ENCODE measurements around the gene BCL2L1. TPM values are rescaled to one million over a fixed set of nuclear protein-coding genes. Genes with fewer than 3 reads are reported as not detected.

Gene BCL2L1
- 174 TPM for total RNA-seq
- long read RNA-seq, transcript BCL2L1-203 (2 exons, 2,578 nt) = minor isoform, 22 of 210 reads
- long read RNA-seq, transcript BCL2L1-201 (3 exons, 2,610 nt) = major isoform, 84 of 210 reads
- long read RNA-seq, partial matches to known transcripts = 1 of 210 reads
- long read RNA-seq, other reads (novel, unspliced or antisense) = 98 of 210 reads

DNA sequence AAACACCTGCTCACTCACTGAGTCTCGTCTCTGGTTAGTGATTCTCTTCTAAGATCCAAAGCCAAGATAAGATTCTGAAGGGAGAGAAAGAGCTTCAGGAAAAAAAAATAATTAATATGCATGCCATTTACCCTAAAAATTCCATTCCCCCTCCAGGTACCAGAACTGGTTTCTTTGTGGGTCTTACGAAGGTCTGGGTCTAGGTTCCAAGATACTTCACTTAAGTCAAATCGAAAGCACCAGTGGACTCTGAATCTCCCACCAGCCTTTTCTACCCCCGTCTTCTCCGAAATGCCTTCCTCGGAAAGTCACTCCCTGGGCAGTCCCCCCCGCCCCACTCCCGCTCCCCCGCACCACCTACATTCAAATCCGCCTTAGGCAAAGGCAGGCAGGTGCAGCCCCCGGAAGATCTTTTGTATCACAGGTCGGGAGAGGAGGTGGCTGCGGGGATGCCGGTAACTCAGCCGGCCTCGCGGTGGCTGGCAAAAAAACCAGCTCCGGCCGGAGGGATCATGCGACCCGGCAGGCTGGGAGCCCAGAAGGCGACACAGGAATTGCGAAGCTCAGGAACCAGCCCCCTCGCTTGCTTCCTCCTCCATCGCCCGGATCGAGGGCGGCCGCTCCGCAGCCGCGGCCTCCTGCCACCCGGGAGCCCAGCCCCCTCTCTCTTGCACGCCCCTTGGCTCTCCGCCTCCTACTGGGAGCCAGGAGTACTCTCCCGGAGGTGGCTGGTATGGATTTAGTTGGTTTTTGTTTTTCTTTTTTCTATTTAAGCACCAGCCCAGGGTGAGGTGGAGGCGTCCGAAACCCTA is at the start of gene BCL2L1:
Gene BCL2L1, minus strand, starts transcription at position 612 of the 812 bp plus-strand sequence. CDS start 650 bp downstream, outside the sequence.
- ATAC-seq = peak; percentile 79
- Histone ChIP-seq H3K27me3 (no peaks in the 10 kb centered on the region), H3K27ac (peak within 1 kb of the TSS; percentile 99), H3K4me1 (peaks cover 29% of the 10 kb centered on the region), H3K4me3 (peak within 1 kb of the TSS; percentile 84), H3K36me3 (peaks cover 21% of the 10 kb centered on the region), H3K9me3 (no peaks in the 10 kb centered on the region)
- DNase-seq = peak; percentile 95
- intact Hi-C loops (cut with DNase I) = no loop called here
- TF ChIP-seq, protein P1, sequence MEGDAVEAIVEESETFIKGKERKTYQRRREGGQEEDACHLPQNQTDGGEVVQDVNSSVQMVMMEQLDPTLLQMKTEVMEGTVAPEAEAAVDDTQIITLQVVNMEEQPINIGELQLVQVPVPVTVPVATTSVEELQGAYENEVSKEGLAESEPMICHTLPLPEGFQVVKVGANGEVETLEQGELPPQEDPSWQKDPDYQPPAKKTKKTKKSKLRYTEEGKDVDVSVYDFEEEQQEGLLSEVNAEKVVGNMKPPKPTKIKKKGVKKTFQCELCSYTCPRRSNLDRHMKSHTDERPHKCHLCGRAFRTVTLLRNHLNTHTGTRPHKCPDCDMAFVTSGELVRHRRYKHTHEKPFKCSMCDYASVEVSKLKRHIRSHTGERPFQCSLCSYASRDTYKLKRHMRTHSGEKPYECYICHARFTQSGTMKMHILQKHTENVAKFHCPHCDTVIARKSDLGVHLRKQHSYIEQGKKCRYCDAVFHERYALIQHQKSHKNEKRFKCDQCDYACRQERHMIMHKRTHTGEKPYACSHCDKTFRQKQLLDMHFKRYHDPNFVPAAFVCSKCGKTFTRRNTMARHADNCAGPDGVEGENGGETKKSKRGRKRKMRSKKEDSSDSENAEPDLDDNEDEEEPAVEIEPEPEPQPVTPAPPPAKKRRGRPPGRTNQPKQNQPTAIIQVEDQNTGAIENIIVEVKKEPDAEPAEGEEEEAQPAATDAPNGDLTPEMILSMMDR (IDR thresholded peaks at IDR 0.05) = peak; percentile 74

DNA sequence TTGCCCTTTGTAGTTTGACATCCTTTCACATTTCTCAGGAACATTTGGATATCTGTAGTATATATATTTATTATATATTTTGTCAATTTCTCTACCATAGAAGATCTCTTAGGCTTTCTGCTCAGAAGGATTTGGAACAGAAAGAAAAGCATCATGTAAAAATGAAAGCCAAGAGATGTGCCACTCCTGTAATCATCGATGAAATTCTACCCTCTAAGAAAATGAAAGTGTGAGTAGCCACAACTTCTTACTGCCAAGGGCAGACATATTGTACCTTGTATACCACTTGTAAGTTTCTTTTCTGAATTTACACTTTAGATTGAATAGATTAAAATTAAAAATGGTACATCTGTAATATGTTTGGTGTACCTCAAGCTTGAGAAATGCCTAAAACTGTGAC is 47.6 kb upstream of the BCL2L1 start:
- intact Hi-C loops (cut with DNase I) = no loop called here
- Histone ChIP-seq H3K9me3 (no peaks in the 10 kb centered on the region), H3K36me3 (no peaks in the 10 kb centered on the region), H3K27me3 (no peaks in the 10 kb centered on the region), H3K4me1 (no peaks in the 10 kb centered on the region), H3K27ac (no peak overlapping the region), H3K4me3 (no peak overlapping the region)
- TF ChIP-seq, protein P1 (IDR thresholded peaks at IDR 0.05) = no peak
- no peak for ATAC-seq
- DNase-seq = no peak

DNA sequence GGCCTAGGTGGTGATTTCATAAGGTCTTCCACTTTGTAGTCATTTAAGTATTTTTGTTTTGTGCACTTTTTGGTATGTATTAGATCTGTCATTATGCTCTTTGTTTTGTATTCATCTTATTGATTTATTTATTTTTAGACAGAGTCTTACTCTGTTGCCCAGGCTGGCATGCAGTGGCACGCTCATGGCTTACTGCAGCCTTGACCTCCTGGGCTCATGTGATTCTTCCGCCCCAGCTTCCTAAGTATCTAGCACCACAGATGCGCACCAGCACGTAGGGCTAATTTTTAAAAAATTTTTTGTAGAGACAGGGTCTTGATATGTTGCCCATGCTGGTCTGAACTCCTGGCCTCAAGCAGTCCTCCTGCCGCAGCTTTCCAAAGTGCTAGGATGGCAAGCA is 47.0 kb upstream of the BCL2L1 start:
- Histone ChIP-seq H3K4me3 (no peak overlapping the region), H3K27ac (no peak overlapping the region), H3K9me3 (no peaks in the 10 kb centered on the region), H3K27me3 (no peaks in the 10 kb centered on the region), H3K4me1 (no peaks in the 10 kb centered on the region), H3K36me3 (no peaks in the 10 kb centered on the region)
- DNase-seq (no peak), ATAC-seq (no peak)
- TF ChIP-seq, protein P1 (IDR thresholded peaks at IDR 0.05) = no peak
- intact Hi-C loops (cut with DNase I) = no loop called here

DNA sequence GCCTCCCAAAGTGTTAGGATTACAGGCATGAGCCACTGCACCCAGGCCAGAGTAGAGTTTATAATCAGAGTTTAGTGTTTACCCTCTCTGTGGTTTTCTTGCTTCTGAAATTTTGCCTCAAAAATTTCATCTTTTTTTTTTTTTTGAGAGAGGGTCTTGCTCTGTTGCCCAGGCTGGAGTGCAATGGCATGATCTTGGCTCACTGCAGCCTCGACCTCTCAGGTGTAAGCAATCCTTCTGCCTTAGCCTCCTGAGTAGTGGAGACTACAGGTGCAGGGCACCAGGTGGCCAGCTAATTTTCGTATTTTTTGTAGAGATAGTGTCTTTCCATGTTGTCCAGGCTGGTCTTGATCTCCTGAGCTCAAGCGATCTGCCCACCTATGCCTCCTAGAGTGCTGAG is 45.1 kb upstream of the BCL2L1 start:
- TF ChIP-seq, protein P1 (IDR thresholded peaks at IDR 0.05) = no peak
- no peaks in the 10 kb centered on the region for H3K27me3 ChIP-seq
- H3K4me3 ChIP-seq = no peak overlapping the region
- H3K9me3 ChIP-seq = no peaks in the 10 kb centered on the region
- no peak for DNase-seq
- H3K4me1 ChIP-seq = no peaks in the 10 kb centered on the region
- ATAC-seq = no peak
- H3K36me3 ChIP-seq = no peaks in the 10 kb centered on the region
- intact Hi-C loops (cut with DNase I) = no loop called here
- H3K27ac ChIP-seq = no peak overlapping the region

DNA sequence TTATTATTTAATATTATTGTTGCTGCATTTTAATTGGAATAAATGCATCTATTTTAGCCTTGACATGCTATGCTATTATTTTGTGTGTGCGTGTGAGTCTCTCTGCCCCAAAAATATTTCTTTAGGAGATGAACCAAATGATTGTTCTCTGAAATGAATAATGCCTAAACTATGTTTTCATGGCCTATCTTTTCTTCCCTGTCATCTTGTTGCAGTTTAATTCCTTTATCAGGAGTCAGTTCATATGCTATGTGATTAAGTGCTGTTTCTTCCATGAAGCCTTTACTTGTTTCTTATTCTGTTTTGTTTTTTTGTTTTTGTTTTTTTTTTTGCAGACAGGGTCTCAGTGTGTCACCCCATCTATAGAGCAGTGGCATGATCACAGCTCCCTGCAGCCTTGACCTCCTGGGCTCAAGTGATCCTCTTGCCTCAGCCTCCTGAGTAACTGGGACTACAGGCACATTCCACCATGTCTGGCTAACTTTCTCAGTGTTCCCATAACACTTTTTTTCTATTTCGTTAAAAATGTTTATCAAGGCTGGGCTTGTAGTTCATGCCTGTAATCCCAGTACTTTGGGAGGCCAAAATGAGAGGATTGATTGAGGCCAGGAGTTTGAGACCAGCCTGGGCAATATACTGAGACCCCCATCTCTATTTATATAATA is 42.1 kb upstream of the BCL2L1 start:
- DNase-seq (no peak), ATAC-seq (no peak)
- intact Hi-C loops (cut with DNase I) = no loop called here
- Histone ChIP-seq H3K9me3 (no peaks in the 10 kb centered on the region), H3K36me3 (no peaks in the 10 kb centered on the region), H3K4me1 (no peaks in the 10 kb centered on the region), H3K4me3 (no peak overlapping the region), H3K27ac (no peak overlapping the region), H3K27me3 (no peaks in the 10 kb centered on the region)
- TF ChIP-seq, protein P1 (IDR thresholded peaks at IDR 0.05) = no peak

Measured in upper lobe of right lung (tissue), 1 donor.